Osteoblast (primary cell): ENCODE data around the gene RBM19. TPM values are rescaled to one million over a fixed set of nuclear protein-coding genes. Genes with fewer than 3 reads are reported as not detected.
"Not testable (repeated sequence)": the region's sequence is repeated elsewhere in the genome, so short reads cannot be mapped to it uniquely, and the experiment has no call there.

ENCODE experiments used
- DNase-seq: peaks from one replicate; pipeline ENCODE4 v3.0.0; 2011; ENCODE audit warnings: low spot score, mixed read lengths; ENCODE audit not compliant: insufficient read length; ENCODE audit errors: missing footprints
- H2AFZ ChIP-seq: 2 replicates; pipeline ENCODE4 v1.6.0; 2011; ENCODE audit warnings: mild to moderate bottlenecking, low read length
- H3K27ac ChIP-seq: 2 replicates; pipeline ENCODE4 v1.5.1; 2011; ENCODE audit warnings: mild to moderate bottlenecking, low read depth, low read length, moderate library complexity
- H3K27me3 ChIP-seq: 2 replicates; pipeline ENCODE4 v1.6.0; 2012; ENCODE audit warnings: mild to moderate bottlenecking, control low read depth, inconsistent platforms, low read length, moderate library complexity; ENCODE audit not compliant: insufficient read depth
- H3K36me3 ChIP-seq: 2 replicates; pipeline ENCODE4 v1.5.1; 2011; ENCODE audit warnings: mild to moderate bottlenecking, low read length, control low read depth, moderate library complexity; ENCODE audit not compliant: insufficient read depth
- H3K4me1 ChIP-seq: 2 replicates; pipeline ENCODE4 v1.5.1; 2011; ENCODE audit warnings: mild to moderate bottlenecking, low read length, control low read depth, moderate library complexity; ENCODE audit not compliant: insufficient read depth
- H3K4me2 ChIP-seq: 2 replicates; pipeline ENCODE4 v1.6.0; 2011; ENCODE audit warnings: mild to moderate bottlenecking, low read length; ENCODE audit not compliant: insufficient read depth
- H3K4me3 ChIP-seq: fragments of 200-600 bp; sonication (generic); 3 replicates; pipeline ENCODE4 v1.5.1; 2012; ENCODE audit warnings: mild to moderate bottlenecking, low read length, inconsistent platforms; ENCODE audit not compliant: insufficient read depth
- H3K79me2 ChIP-seq: 2 replicates; pipeline ENCODE4 v1.6.0; 2012; ENCODE audit warnings: mild to moderate bottlenecking, low read length, control low read depth, inconsistent platforms; ENCODE audit not compliant: insufficient read depth
- H3K9me3 ChIP-seq: 2 replicates; pipeline ENCODE4 v1.5.1; 2011; ENCODE audit warnings: low read depth, low read length, control low read depth
- H4K20me1 ChIP-seq: 2 replicates; pipeline ENCODE4 v1.6.0; 2012; ENCODE audit warnings: mild to moderate bottlenecking, low read length, control low read depth; ENCODE audit not compliant: insufficient read depth
- total RNA-seq: library from RNA; depleted of rRNA; stranded (reverse); fragments of >200 nt; gene quantifications from 2 replicates; pipeline ENCODE4 v1.2.3, GENCODE V29; 2012
- TF ChIP-seq, protein P1 (sequence below): IDR thresholded peaks from 2 replicates; pipeline ENCODE4 v1.5.1; 2011; ENCODE audit warnings: mild to moderate bottlenecking, low read depth, low read length, moderate library complexity; ENCODE audit errors: extremely low read depth

RBM19 gene
- total RNA-seq, 1 donor: 27.5 TPM

GRCh38 chr12:114003286-114003685, 37.2 kb upstream of the RBM19 start:
- no peak for DNase-seq
- Histone ChIP-seq H3K9me3 (no peaks in the 10 kb centered on the region), H3K79me2 (no peaks in the 10 kb centered on the region), H3K4me2 (no peak overlapping the region), H2AFZ (no peak overlapping the region), H3K4me3 (no peak overlapping the region), H3K4me1 (no peaks in the 10 kb centered on the region), H3K27me3 (no peaks in the 10 kb centered on the region), H4K20me1 (no peaks in the 10 kb centered on the region), H3K27ac (no peak overlapping the region), H3K36me3 (no peaks in the 10 kb centered on the region)
- TF ChIP-seq, protein P1, sequence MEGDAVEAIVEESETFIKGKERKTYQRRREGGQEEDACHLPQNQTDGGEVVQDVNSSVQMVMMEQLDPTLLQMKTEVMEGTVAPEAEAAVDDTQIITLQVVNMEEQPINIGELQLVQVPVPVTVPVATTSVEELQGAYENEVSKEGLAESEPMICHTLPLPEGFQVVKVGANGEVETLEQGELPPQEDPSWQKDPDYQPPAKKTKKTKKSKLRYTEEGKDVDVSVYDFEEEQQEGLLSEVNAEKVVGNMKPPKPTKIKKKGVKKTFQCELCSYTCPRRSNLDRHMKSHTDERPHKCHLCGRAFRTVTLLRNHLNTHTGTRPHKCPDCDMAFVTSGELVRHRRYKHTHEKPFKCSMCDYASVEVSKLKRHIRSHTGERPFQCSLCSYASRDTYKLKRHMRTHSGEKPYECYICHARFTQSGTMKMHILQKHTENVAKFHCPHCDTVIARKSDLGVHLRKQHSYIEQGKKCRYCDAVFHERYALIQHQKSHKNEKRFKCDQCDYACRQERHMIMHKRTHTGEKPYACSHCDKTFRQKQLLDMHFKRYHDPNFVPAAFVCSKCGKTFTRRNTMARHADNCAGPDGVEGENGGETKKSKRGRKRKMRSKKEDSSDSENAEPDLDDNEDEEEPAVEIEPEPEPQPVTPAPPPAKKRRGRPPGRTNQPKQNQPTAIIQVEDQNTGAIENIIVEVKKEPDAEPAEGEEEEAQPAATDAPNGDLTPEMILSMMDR: no peak

DNA sequence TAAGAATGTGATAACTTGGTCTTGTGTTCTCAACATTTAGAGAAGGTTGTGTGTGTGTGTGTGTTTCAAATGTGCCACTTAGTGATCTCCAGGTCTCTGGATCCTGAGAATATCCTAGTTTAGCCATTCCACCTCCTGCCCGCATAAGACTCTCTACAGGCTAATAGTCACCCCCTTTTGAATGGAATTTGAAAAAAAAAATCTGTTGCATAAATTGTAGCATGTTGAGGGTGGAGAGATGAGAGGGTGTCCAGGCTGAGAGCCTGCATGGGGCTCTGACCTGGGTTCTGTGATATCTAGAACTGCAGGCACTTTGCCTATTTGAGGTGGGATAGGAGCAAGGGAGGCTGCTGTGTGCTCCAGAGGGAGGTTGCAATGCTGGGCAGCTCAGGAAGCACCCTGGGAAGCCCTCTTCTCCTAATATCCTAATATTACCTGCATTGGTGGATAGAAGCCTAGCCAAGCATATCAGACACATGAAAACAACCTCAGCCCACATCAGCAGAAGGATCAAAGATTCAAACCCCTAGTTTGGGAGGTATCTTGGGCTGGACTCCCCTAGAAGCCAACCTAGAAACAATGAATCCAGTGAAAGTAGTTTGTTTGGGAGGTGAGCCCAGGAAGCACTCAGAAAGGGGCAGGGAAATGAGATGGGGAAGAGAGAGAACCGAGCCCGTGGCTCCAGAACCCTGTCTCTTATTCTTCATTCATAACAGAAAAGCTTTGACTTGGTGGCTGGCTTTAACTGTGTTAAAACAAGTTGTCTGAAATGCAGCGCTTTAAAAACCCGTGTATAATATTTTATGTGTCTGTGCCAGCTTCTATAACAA, 35.6 kb upstream of the RBM19 start:
- no peaks in the 10 kb centered on the region for H3K27me3 ChIP-seq
- H3K36me3 ChIP-seq: no peaks in the 10 kb centered on the region
- H4K20me1 ChIP-seq: no peaks in the 10 kb centered on the region
- no peak overlapping the region for H3K27ac ChIP-seq
- no peak overlapping the region for H3K4me2 ChIP-seq
- H3K4me1 ChIP-seq: no peaks in the 10 kb centered on the region
- DNase-seq: peak; percentile 26
- no peaks in the 10 kb centered on the region for H3K79me2 ChIP-seq
- no peak overlapping the region for H3K4me3 ChIP-seq
- H3K9me3 ChIP-seq: no peaks in the 10 kb centered on the region
- no peak overlapping the region for H2AFZ ChIP-seq
- TF ChIP-seq, protein P1: no peak

GRCh38 chr12:114000861-114001260, 34.7 kb upstream of the RBM19 start:
- DNase-seq: no peak
- Histone ChIP-seq H3K79me2 (no peaks in the 10 kb centered on the region), H3K27me3 (no peaks in the 10 kb centered on the region), H3K4me1 (no peaks in the 10 kb centered on the region), H4K20me1 (no peaks in the 10 kb centered on the region), H3K36me3 (no peaks in the 10 kb centered on the region), H3K9me3 (no peaks in the 10 kb centered on the region), H2AFZ (no peak overlapping the region), H3K4me3 (no peak overlapping the region), H3K27ac (no peak overlapping the region), H3K4me2 (no peak overlapping the region)
- TF ChIP-seq, protein P1: no peak

DNA sequence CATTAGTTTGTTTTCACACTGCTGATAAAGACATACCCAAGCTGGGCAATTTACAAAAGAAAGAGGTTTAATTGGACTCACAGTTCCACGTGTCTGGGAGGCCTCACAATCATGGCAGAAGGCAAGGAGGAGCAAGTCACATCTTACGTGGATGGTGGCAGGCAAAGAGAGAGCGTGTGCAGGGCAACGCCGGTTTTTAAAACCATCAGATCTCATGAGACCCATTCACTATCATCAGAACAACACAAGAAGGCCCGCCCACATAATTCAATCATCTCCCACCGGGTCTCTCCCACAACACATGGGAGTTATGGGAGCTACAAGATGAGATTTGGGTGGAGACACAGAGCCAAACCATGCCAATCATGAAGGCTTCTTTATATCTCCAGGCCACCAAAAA, 34.1 kb upstream of the RBM19 start:
- not testable (repeated sequence) for H3K4me3 ChIP-seq, H4K20me1 ChIP-seq, H2AFZ ChIP-seq, H3K27ac ChIP-seq, H3K4me2 ChIP-seq, H3K4me1 ChIP-seq, H3K27me3 ChIP-seq, H3K9me3 ChIP-seq, H3K36me3 ChIP-seq, DNase-seq, H3K79me2 ChIP-seq
